ENCODE measurements around the gene IGSF3. TPM values are rescaled to one million over a fixed set of nuclear protein-coding genes. Genes with fewer than 3 reads are reported as not detected.
"Not testable (repeated sequence)": the region's sequence is repeated elsewhere in the genome, so short reads cannot be mapped to it uniquely, and the experiment has no call there.

IGSF3 gene
- total RNA-seq, 4 donors from 2014 or later: 1.2 to 3.9 (median 3.2) TPM

- no peak for DNase-seq (ENCODE audit: low spot score in 2 of 2)
- no peak for TF ChIP-seq POLR2A (IDR thresholded peaks at IDR 0.05)
- TF ChIP-seq CTCF (IDR thresholded peaks at IDR 0.05): no peak
- no peak for TF ChIP-seq EP300 (IDR thresholded peaks at IDR 0.05)
- Histone ChIP-seq H3K36me3 (no peaks in the 10 kb centered on the region), H3K9me3 (no peaks in the 10 kb centered on the region), H3K27ac (no peak overlapping the region), H3K27me3 (peaks cover 0 to 15% of the 10 kb centered on the region in 2 donors), H3K4me3 (no peak overlapping the region), H3K4me1 (peaks cover 0 to 8% (median under 1%) of the 10 kb centered on the region in 4 donors)
- 100% methylated on average over 1 of the region's 1 CpG for WGBS, 2 donors
Observed at GRCh38 chr1:116661633-116662032, 5.9 kb downstream of the IGSF3 start.

- H3K27me3 ChIP-seq; DNase-seq (ENCODE audit: low spot score in 2 of 2); H3K4me3 ChIP-seq; H3K27ac ChIP-seq; H3K4me1 ChIP-seq; H3K9me3 ChIP-seq; H3K36me3 ChIP-seq: not testable (repeated sequence)
- WGBS, 2 donors: 79% methylated on average over 5 of the region's 5 CpGs
Observed at GRCh38 chr1:116658645-116659044, 8.9 kb downstream of the IGSF3 start.

- H3K4me3 ChIP-seq; H3K4me1 ChIP-seq; DNase-seq (ENCODE audit: low spot score in 2 of 2); H3K27ac ChIP-seq; H3K9me3 ChIP-seq; H3K27me3 ChIP-seq; H3K36me3 ChIP-seq: not testable (repeated sequence)
- WGBS, 2 donors: 82 to 91% methylated on average over 6 of the region's 6 CpGs
Observed at GRCh38 chr1:116657836-116658235, 9.7 kb downstream of the IGSF3 start.

- DNase-seq (ENCODE audit: low spot score in 2 of 2): no peak
- Histone ChIP-seq H3K27me3 (no peaks in the 10 kb centered on the region), H3K4me3 (no peak overlapping the region), H3K4me1 (no peaks in the 10 kb centered on the region), H3K36me3 (no peaks in the 10 kb centered on the region), H3K9me3 (no peaks in the 10 kb centered on the region), H3K27ac (no peak overlapping the region)
- 84 to 87% methylated on average over 4 of the region's 4 CpGs for WGBS, 2 donors
- no peak for TF ChIP-seq EP300 (IDR thresholded peaks at IDR 0.05)
- TF ChIP-seq CTCF (IDR thresholded peaks at IDR 0.05): no peak
- no peak for TF ChIP-seq POLR2A (IDR thresholded peaks at IDR 0.05)
Observed at GRCh38 chr1:116654351-116654750, 13.2 kb downstream of the IGSF3 start.

GRCh38 chr1:116652598-116652997, 14.9 kb downstream of the IGSF3 start:
- not testable (repeated sequence) for H3K27ac ChIP-seq; H3K36me3 ChIP-seq; H3K27me3 ChIP-seq; DNase-seq (ENCODE audit: low spot score in 2 of 2); H3K4me1 ChIP-seq; H3K9me3 ChIP-seq; H3K4me3 ChIP-seq
- WGBS, 2 donors: 47 to 79% methylated on average over 2 of the region's 2 CpGs

GRCh38 chr1:116650781-116651180, 16.8 kb downstream of the IGSF3 start:
- H3K9me3 ChIP-seq; H3K27me3 ChIP-seq; H3K27ac ChIP-seq; H3K36me3 ChIP-seq; DNase-seq (ENCODE audit: low spot score in 2 of 2); H3K4me3 ChIP-seq: not testable (repeated sequence)
- WGBS, 2 donors: 69 to 87% methylated on average over 3 of the region's 3 CpGs
- peaks cover 0 to 11% (median 0%) of the 10 kb centered on the region in 4 donors for H3K4me1 ChIP-seq

- H3K4me3 ChIP-seq; H3K9me3 ChIP-seq; H3K36me3 ChIP-seq; H3K27me3 ChIP-seq; H3K27ac ChIP-seq; DNase-seq (ENCODE audit: low spot score in 2 of 2): not testable (repeated sequence)
- peaks cover 0 to 12% (median 0%) of the 10 kb centered on the region in 4 donors for H3K4me1 ChIP-seq
- WGBS, 2 donors: 51 to 70% methylated on average over 5 of the region's 5 CpGs
Observed at GRCh38 chr1:116649041-116649440, 18.5 kb downstream of the IGSF3 start.

GRCh38 chr1:116648325-116648724, 19.2 kb downstream of the IGSF3 start:
- not testable (repeated sequence) for DNase-seq (ENCODE audit: low spot score in 2 of 2); H3K36me3 ChIP-seq; H3K27me3 ChIP-seq; H3K4me3 ChIP-seq; H3K9me3 ChIP-seq; H3K27ac ChIP-seq
- WGBS, 2 donors: 81 to 84% methylated on average over 7 of the region's 7 CpGs
- peaks cover 0 to 12% (median 0%) of the 10 kb centered on the region in 4 donors for H3K4me1 ChIP-seq

GRCh38 chr1:116647186-116647585, 20.3 kb downstream of the IGSF3 start:
- not testable (repeated sequence) for H3K27ac ChIP-seq; DNase-seq (ENCODE audit: low spot score in 2 of 2)
- WGBS, 2 donors: 79% methylated on average over 8 of the region's 8 CpGs

GRCh38 chr1:116646673-116647170, 20.8 kb downstream of the IGSF3 start:
- H3K4me3 ChIP-seq; H3K27ac ChIP-seq; H3K9me3 ChIP-seq; DNase-seq (ENCODE audit: low spot score in 2 of 2); H3K36me3 ChIP-seq; H3K27me3 ChIP-seq: not testable (repeated sequence)
- H3K4me1 ChIP-seq: peaks cover 0 to 12% (median 0%) of the 10 kb centered on the region in 4 donors
- 31 to 35% methylated on average over 9 of the region's 9 CpGs for WGBS, 2 donors

More at GRCh38 chr1:116647186-116647585, 20.3 kb downstream of the IGSF3 start:
- not testable (repeated sequence) for H3K27me3 ChIP-seq, H3K4me3 ChIP-seq, H3K36me3 ChIP-seq, H3K9me3 ChIP-seq
- H3K4me1 ChIP-seq: peaks cover 0 to 12% (median 0%) of the 10 kb centered on the region in 4 donors

GRCh38 chr1:116645802-116646672, 21.5 kb downstream of the IGSF3 start:
- WGBS, 2 donors: 47 to 55% methylated on average over 16 of the region's 16 CpGs
- not testable (repeated sequence) for H3K27me3 ChIP-seq; H3K4me3 ChIP-seq; H3K27ac ChIP-seq; H3K9me3 ChIP-seq; DNase-seq (ENCODE audit: low spot score in 2 of 2); H3K36me3 ChIP-seq
- peaks cover 0 to 12% (median 0%) of the 10 kb centered on the region in 4 donors for H3K4me1 ChIP-seq
